IMR-90 (cell line): ENCODE data around the gene TACC2. TPM values are rescaled to one million over a fixed set of nuclear protein-coding genes. Genes with fewer than 3 reads are reported as not detected.

Source experiments
- ATAC-seq: fragments of 200-7000 bp; cut with Tn5 transposase; 2 replicates; pipeline ENCODE4 v1.9.1; 2020; ENCODE audit warnings: low read depth, mild to moderate bottlenecking, moderate library complexity
- BruUV-seq: library from RNA; stranded (reverse); fragments of 400-500 nt; replicated peaks from 2 replicates; lab custom pipeline; 2021; lab: Mats Ljungman, UMichigan
- CTCF ChIA-PET: fragments of 300-600 bp; formaldehyde crosslinking; extraction: SDS; loops from one replicate; lab custom pipeline; 2021; ENCODE audit warnings: antibody characterized with exemption; lab: Yijun Ruan, JAX
- POLR2A ChIA-PET: fragments of 300-600 bp; sonication (Branson Sonifier 250); formaldehyde crosslinking; loops from one replicate; lab custom pipeline; 2022; ENCODE audit warnings: antibody characterized with exemption; ENCODE audit not compliant: unreplicated experiment; lab: Charles Lee
- DNase-seq: peaks from one replicate; pipeline ENCODE4 v3.0.0; 2013
- H2AFZ ChIP-seq: replicated peaks from 2 replicates; pipeline ENCODE3; 2013; ENCODE audit warnings: low read length, mild to moderate bottlenecking; ENCODE audit not compliant: poor library complexity
- H2AK5ac ChIP-seq: 2 replicates; pipeline ENCODE4 v1.6.1; 2013; ENCODE audit warnings: low read depth, low read length, inconsistent platforms
- H2AK9ac ChIP-seq: replicated peaks from 2 replicates; pipeline ENCODE3; 2013; ENCODE audit warnings: mild to moderate bottlenecking, low read depth, low read length, moderate library complexity; ENCODE audit not compliant: poor library complexity
- H2BK120ac ChIP-seq: 2 replicates; pipeline ENCODE4 v1.6.1; 2013; ENCODE audit warnings: low read depth, low read length, inconsistent platforms
- H2BK15ac ChIP-seq: 3 replicates; pipeline ENCODE4 v1.6.1; 2013; ENCODE audit warnings: low read depth, low read length, inconsistent platforms
- H2BK20ac ChIP-seq: 2 replicates; pipeline ENCODE4 v1.6.1; 2013; ENCODE audit warnings: low read depth, mild to moderate bottlenecking, inconsistent platforms, low read length, moderate library complexity
- H2BK5ac ChIP-seq: 2 replicates; pipeline ENCODE4 v1.6.1; 2013; ENCODE audit warnings: mild to moderate bottlenecking, low read depth, low read length, inconsistent platforms; ENCODE audit not compliant: poor library complexity, severe bottlenecking
- H3K14ac ChIP-seq: replicated peaks from 2 replicates; pipeline ENCODE4 v1.6.1; 2013; ENCODE audit warnings: low read depth, low read length, inconsistent platforms
- H3K18ac ChIP-seq: 2 replicates; pipeline ENCODE4 v1.6.1; 2013; ENCODE audit warnings: low read depth, low read length, control low read depth
- H3K23ac ChIP-seq: 2 replicates; pipeline ENCODE4 v1.6.1; 2013; ENCODE audit warnings: low read depth, low read length, inconsistent platforms
- H3K27ac ChIP-seq: 2 replicates; pipeline ENCODE4 v1.5.1; 2013; ENCODE audit warnings: mild to moderate bottlenecking, control low read depth, low read length; ENCODE audit not compliant: insufficient read depth
- H3K27me3 ChIP-seq: 2 replicates; pipeline ENCODE4 v1.6.1; 2013; ENCODE audit warnings: low read length; ENCODE audit not compliant: control insufficient read depth, insufficient read depth
- H3K36me3 ChIP-seq: 2 replicates; pipeline ENCODE4 v1.6.1; 2013; ENCODE audit warnings: low read length, mixed read lengths; ENCODE audit not compliant: control insufficient read depth, insufficient read depth
- H3K4ac ChIP-seq: 2 replicates; pipeline ENCODE4 v1.6.1; 2013; ENCODE audit warnings: low read depth, low read length, inconsistent platforms
- H3K4me1 ChIP-seq: 2 replicates; pipeline ENCODE4 v1.6.1; 2013; ENCODE audit warnings: low read length, mixed read lengths; ENCODE audit not compliant: control insufficient read depth, insufficient read depth
- H3K4me2 ChIP-seq: 2 replicates; pipeline ENCODE4 v1.6.1; 2013; ENCODE audit warnings: low read depth, mild to moderate bottlenecking, control low read depth, low read length, moderate library complexity
- H3K4me3 ChIP-seq: 2 replicates; pipeline ENCODE4 v1.5.1; 2013; ENCODE audit warnings: low read depth, mild to moderate bottlenecking, control low read depth, low read length, moderate library complexity; ENCODE audit not compliant: insufficient read depth
- H3K56ac ChIP-seq: 2 replicates; pipeline ENCODE4 v1.6.1; 2013; ENCODE audit warnings: low read length, inconsistent platforms; ENCODE audit not compliant: insufficient read depth; ENCODE audit errors: extremely low read depth
- H3K79me1 ChIP-seq, 2 experiments: 2 replicates each; pipeline ENCODE4 v1.6.1; 2013; ENCODE audit warnings: low read length in 2 of 2, inconsistent platforms in 1 of 2, low read depth in 1 of 2
- H3K9ac ChIP-seq: 2 replicates; pipeline ENCODE4 v1.6.1; 2013; ENCODE audit warnings: low read depth, low read length, control low read depth
- H3K9me1 ChIP-seq: 2 replicates; pipeline ENCODE4 v1.6.1; 2013; ENCODE audit warnings: low read length, inconsistent platforms; ENCODE audit not compliant: insufficient read depth
- H3K9me3 ChIP-seq: 2 replicates; pipeline ENCODE4 v1.6.1; 2013; ENCODE audit warnings: low read length; ENCODE audit not compliant: control insufficient read depth, insufficient read depth
- H4K20me1 ChIP-seq: 2 replicates; pipeline ENCODE4 v1.6.1; 2013; ENCODE audit warnings: low read length, inconsistent platforms; ENCODE audit not compliant: insufficient read depth
- H4K5ac ChIP-seq: 2 replicates; pipeline ENCODE4 v1.6.1; 2013; ENCODE audit warnings: mild to moderate bottlenecking, low read depth, low read length, control low read depth
- H4K8ac ChIP-seq, 2 experiments: 2 replicates each; pipeline ENCODE4 v1.6.1; 2013; ENCODE audit warnings: low read depth in 2 of 2, low read length in 2 of 2, control low read depth in 1 of 2, inconsistent platforms in 1 of 2
- H4K91ac ChIP-seq: 2 replicates; pipeline ENCODE4 v1.6.1; 2013; ENCODE audit warnings: low read depth, low read length, inconsistent platforms; ENCODE audit not compliant: insufficient read depth
- BHLHE40 ChIP-seq: fragments of 150-350 bp; IDR thresholded peaks from 2 replicates; pipeline ENCODE4 v1.6.1; 2016; ENCODE audit warnings: mild to moderate bottlenecking, low read depth, low read length
- CEBPB ChIP-seq: IDR thresholded peaks from 2 replicates; pipeline ENCODE4 v1.6.1; 2012; ENCODE audit warnings: low read depth, low read length, improper control_type of control experiment
- CHD1 ChIP-seq: IDR thresholded peaks from 2 replicates; pipeline ENCODE4 v1.6.1; 2012; ENCODE audit warnings: low read depth, low read length, improper control_type of control experiment
- FOS ChIP-seq: fragments of 150-350 bp; IDR thresholded peaks from 2 replicates; pipeline ENCODE4 v1.6.1; 2016; ENCODE audit warnings: low read depth, low read length
- MAFK ChIP-seq: IDR thresholded peaks from 2 replicates; pipeline ENCODE4 v1.6.1; 2012; ENCODE audit warnings: low read depth, low read length, improper control_type of control experiment
- MAZ ChIP-seq: IDR thresholded peaks from 2 replicates; pipeline ENCODE4 v1.6.1; 2012; ENCODE audit warnings: low read depth, mild to moderate bottlenecking, low read length, improper control_type of control experiment, moderate library complexity, borderline replicate concordance
- MXI1 ChIP-seq: IDR thresholded peaks from 2 replicates; pipeline ENCODE4 v1.6.1; 2012; ENCODE audit warnings: low read depth, mild to moderate bottlenecking, low read length, moderate library complexity, borderline replicate concordance
- NFE2L2 ChIP-seq: fragments of 150-350 bp; IDR thresholded peaks from 2 replicates; pipeline ENCODE4 v1.6.1; 2016; ENCODE audit warnings: low read depth, mild to moderate bottlenecking, low read length
- POLR2A ChIP-seq: IDR thresholded peaks from 2 replicates; pipeline ENCODE4 v1.6.1; 2012; ENCODE audit warnings: mild to moderate bottlenecking, low read depth, low read length
- RAD21 ChIP-seq: IDR thresholded peaks from 2 replicates; pipeline ENCODE4 v1.6.1; 2012; ENCODE audit warnings: low read length, improper control_type of control experiment
- RCOR1 ChIP-seq: IDR thresholded peaks from 2 replicates; pipeline ENCODE4 v1.6.1; 2012; ENCODE audit warnings: mild to moderate bottlenecking, low read length, improper control_type of control experiment; ENCODE audit not compliant: insufficient replicate concordance
- RFX5 ChIP-seq: IDR thresholded peaks from 2 replicates; pipeline ENCODE4 v1.8.0; 2012; ENCODE audit warnings: low read depth, mild to moderate bottlenecking, low read length, moderate library complexity
- WGBS, 2 experiments: methylation state at CpG; one replicate each; pipeline versions ENCODE4 v1.1.5 to v1.1.7; 2013; ENCODE audit warnings: missing lambda C conversion rate in 2 of 2; ENCODE audit not compliant: insufficient read length in 1 of 2; ENCODE audit errors: extremely low coverage in 2 of 2; 5-methylcytosine and 5-hydroxymethylcytosine counted together
- dilution Hi-C: fragments of 300-500 bp; cut with HindIII; formaldehyde crosslinking; loops from one replicate; pipeline ENCODE4 v1.14.3; 2018; ENCODE audit warnings: low sequenced_read_pairs; ENCODE audit not compliant: unreplicated experiment
- in situ Hi-C: fragments of 300-500 bp; cut with MboI; formaldehyde crosslinking; loops from 3 replicates; pipeline ENCODE4 v1.14.3; 2019; ENCODE audit warnings: low sequenced_read_pairs, inconsistent platforms, mixed read lengths
- intact Hi-C: fragments of 100-400 bp; cut with micrococcal nuclease; formaldehyde crosslinking; loops from 2 replicates; pipeline ENCODE4 v1.10.0; 2022
- polyA plus RNA-seq, 3 experiments: library from polyadenylated mRNA; depleted of rRNA; stranded (reverse); fragments of >200 nt; gene quantifications; 2 replicates each; pipeline ENCODE4 v1.2.3, GENCODE V29; 2012; ENCODE audit warnings: low replicate concordance in 1 of 3
- total RNA-seq: library from RNA; depleted of rRNA; stranded (reverse); fragments of >200 nt; gene quantifications from 2 replicates; pipeline ENCODE4 v1.2.3, GENCODE V29; 2012
- TF ChIP-seq, protein P1 (sequence below): fragments of 150-350 bp; IDR thresholded peaks from 2 replicates; pipeline ENCODE4 v1.6.1; 2016; ENCODE audit warnings: low read depth, mild to moderate bottlenecking, low read length, moderate library complexity, borderline replicate concordance
- TF ChIP-seq, protein P2 (sequence below): conservative IDR thresholded peaks from 2 replicates; pipeline ENCODE4 v1.5.1; 2012; ENCODE audit warnings: mild to moderate bottlenecking, low read depth, low read length, improper control_type of control experiment
- TF ChIP-seq, protein P3 (sequence below): fragments of 150-350 bp; IDR thresholded peaks from 2 replicates; pipeline ENCODE4 v1.6.1; 2017; ENCODE audit warnings: mild to moderate bottlenecking, antibody characterized with exemption, low read length, low read depth

TACC2 gene
- total and polyA plus RNA-seq, 2 of the 4 experiments (the other 2 are of a cell fraction) = 2.9 to 15.4 TPM

DNA sequence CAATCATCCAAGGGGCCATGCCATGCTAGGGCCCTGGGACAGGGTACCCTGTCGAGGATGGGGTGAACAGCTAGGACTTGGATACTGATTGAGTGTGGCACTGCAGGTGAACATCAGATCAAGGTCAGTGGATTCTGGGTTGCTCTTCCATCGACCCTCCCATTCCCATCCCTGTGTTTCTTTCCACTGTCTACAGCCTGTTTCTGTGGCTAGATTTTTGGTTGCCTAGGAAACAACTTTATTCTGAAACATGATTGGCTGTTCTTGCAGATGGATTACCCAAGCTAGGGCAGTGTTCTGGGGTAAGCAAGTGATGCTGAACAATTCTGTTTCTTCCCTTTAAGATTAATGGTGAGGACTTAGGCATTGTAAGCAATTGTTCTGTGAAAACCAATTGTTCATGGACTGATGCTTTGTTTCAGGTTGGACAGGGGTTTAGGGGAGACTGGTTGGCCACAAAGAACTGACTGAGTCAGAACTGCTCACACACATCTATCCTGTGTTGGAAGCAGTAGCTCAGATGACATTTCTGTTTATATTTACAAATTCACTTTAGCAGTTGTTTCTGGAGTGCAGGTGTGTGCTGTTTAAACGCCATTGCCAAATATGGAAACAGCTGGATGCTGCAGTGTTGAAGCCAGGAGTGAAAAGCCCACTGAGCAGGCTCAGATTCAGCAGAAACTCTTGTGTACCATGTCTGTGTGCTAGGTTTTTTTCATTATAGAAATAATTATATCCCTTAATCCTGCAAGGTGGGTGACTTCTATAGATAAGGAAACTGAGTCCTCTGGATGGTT, 179.8 kb downstream of the TACC2 start:
- WGBS, 2 experiments = no CpG with 5 or more reads among the region's 3 CpGs
- no TSS peak for BruUV-seq
- intact Hi-C loops = no loop called here
- peaks cover 32 to 53% of the 10 kb centered on the region in 2 experiments for H3K79me1 ChIP-seq
- H3K9me1 ChIP-seq = peaks cover 3% of the 10 kb centered on the region; the same call in 1 of the 2 replicates
- H3K9ac ChIP-seq = no peak overlapping the region
- H4K91ac ChIP-seq = no peak overlapping the region
- H3K27me3 ChIP-seq = no peaks in the 10 kb centered on the region
- H3K36me3 ChIP-seq = no peaks in the 10 kb centered on the region
- DNase-seq (no peak), ATAC-seq (no peak)
- no peak overlapping the region for H2BK120ac ChIP-seq
- H2AK9ac ChIP-seq = no peak overlapping the region
- H3K9me3 ChIP-seq = no peaks in the 10 kb centered on the region
- H3K56ac ChIP-seq = no peak overlapping the region
- no peak overlapping the region for H4K5ac ChIP-seq
- H3K4me2 ChIP-seq = no peak overlapping the region
- no peak overlapping the region for H3K27ac ChIP-seq
- peaks cover 7% of the 10 kb centered on the region; the same call in 1 of the 2 replicates for H4K20me1 ChIP-seq
- H2BK20ac ChIP-seq = no peak overlapping the region
- ChIA-PET CTCF (interaction anchor here (0.6 to 1.4 kb wide), 2 partner anchors 13 to 117 kb away, joined by 3 to 4 read pairs; no protein-coding TSS in a partner anchor), POLR2A (no interaction called here)
- no peak overlapping the region for H3K4ac ChIP-seq
- H2BK15ac ChIP-seq = no peak overlapping the region
- no peak overlapping the region for H2AK5ac ChIP-seq
- in situ Hi-C loops = loop anchor here (25.0 kb wide), 1 partner anchor 694 kb away; no protein-coding TSS in a partner anchor
- peaks cover 3% of the 10 kb centered on the region for H3K4me1 ChIP-seq
- no peak overlapping the region for H2BK5ac ChIP-seq
- H3K23ac ChIP-seq = no peak overlapping the region
- no peak overlapping the region for H3K14ac ChIP-seq
- H3K18ac ChIP-seq = no peak overlapping the region
- dilution Hi-C loops = no loop called here
- no peak overlapping the region for H3K4me3 ChIP-seq
- no peak overlapping the region for H4K8ac ChIP-seq
- no peak overlapping the region for H2AFZ ChIP-seq
- TF ChIP-seq POLR2A (no peak), RFX5 (no peak), RAD21 (no peak), NFE2L2 (no peak), CHD1 (no peak), RCOR1 (no peak), CEBPB (no peak), MAZ (no peak), FOS (no peak), BHLHE40 (no peak), MXI1 (no peak), MAFK (no peak)
- TF ChIP-seq, protein P1, sequence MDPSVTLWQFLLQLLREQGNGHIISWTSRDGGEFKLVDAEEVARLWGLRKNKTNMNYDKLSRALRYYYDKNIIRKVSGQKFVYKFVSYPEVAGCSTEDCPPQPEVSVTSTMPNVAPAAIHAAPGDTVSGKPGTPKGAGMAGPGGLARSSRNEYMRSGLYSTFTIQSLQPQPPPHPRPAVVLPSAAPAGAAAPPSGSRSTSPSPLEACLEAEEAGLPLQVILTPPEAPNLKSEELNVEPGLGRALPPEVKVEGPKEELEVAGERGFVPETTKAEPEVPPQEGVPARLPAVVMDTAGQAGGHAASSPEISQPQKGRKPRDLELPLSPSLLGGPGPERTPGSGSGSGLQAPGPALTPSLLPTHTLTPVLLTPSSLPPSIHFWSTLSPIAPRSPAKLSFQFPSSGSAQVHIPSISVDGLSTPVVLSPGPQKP = no peak
- TF ChIP-seq, protein P2, sequence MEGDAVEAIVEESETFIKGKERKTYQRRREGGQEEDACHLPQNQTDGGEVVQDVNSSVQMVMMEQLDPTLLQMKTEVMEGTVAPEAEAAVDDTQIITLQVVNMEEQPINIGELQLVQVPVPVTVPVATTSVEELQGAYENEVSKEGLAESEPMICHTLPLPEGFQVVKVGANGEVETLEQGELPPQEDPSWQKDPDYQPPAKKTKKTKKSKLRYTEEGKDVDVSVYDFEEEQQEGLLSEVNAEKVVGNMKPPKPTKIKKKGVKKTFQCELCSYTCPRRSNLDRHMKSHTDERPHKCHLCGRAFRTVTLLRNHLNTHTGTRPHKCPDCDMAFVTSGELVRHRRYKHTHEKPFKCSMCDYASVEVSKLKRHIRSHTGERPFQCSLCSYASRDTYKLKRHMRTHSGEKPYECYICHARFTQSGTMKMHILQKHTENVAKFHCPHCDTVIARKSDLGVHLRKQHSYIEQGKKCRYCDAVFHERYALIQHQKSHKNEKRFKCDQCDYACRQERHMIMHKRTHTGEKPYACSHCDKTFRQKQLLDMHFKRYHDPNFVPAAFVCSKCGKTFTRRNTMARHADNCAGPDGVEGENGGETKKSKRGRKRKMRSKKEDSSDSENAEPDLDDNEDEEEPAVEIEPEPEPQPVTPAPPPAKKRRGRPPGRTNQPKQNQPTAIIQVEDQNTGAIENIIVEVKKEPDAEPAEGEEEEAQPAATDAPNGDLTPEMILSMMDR = no peak
- TF ChIP-seq, protein P3, sequence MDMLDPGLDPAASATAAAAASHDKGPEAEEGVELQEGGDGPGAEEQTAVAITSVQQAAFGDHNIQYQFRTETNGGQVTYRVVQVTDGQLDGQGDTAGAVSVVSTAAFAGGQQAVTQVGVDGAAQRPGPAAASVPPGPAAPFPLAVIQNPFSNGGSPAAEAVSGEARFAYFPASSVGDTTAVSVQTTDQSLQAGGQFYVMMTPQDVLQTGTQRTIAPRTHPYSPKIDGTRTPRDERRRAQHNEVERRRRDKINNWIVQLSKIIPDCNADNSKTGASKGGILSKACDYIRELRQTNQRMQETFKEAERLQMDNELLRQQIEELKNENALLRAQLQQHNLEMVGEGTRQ = no peak
